Measurements from ENCODE around the gene PLPP3.

PLPP3 gene

GRCh38 chr1:56456435-56457101, 122.8 kb downstream of the PLPP3 start:
- DNase-seq: no peak

DNA sequence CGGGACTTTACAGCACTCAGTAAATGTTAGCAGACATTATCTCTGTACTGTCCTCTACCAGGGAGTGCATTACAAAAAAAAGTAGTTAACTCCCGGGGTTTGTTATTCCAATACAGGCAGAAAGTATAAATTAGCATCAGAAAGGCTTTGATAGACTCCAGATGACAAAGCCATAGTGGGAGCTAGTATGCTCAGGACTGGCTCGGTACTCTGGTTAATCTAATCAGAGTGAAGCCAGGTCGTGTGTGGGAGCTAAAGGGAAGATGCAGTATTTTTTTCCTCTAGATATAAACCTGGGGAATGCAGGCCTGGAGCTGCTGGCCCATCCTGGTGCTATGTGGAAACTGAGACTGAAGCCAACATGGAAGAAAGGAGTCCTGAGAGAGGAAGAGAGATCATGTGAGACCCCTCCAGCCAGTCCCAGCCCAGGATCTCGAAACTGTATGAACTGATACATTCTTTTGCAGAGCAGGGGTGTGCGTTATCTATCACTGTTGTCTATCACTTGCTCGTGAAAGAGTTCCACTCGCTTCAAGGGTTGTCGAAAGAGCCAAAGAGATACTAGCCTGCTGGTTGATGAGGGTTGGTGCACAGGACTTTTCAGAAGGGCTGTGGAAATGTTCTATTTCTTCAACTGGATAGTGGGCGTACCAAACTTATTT, 125.8 kb downstream of the PLPP3 start:
- no peak for DNase-seq

DNA sequence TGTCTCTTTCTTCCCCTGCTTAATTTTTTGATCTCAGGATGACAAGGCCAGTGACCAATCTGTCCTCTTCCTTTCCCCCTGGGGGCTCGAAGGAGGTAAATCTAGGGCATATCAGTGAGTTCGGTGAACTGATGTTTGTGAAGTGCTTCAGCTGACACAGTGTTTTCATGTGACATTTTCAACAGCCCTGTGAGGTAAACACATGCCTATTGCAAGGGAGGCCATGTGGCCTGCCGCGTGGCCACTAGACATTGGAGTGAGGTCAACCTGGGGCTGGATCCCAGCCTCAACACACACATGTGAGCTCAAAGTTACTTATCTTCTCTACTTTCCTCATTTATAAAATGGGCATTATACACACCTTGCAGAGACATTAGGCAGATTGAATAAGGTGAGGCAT, 126.3 kb downstream of the PLPP3 start:
- DNase-seq: no peak

DNA sequence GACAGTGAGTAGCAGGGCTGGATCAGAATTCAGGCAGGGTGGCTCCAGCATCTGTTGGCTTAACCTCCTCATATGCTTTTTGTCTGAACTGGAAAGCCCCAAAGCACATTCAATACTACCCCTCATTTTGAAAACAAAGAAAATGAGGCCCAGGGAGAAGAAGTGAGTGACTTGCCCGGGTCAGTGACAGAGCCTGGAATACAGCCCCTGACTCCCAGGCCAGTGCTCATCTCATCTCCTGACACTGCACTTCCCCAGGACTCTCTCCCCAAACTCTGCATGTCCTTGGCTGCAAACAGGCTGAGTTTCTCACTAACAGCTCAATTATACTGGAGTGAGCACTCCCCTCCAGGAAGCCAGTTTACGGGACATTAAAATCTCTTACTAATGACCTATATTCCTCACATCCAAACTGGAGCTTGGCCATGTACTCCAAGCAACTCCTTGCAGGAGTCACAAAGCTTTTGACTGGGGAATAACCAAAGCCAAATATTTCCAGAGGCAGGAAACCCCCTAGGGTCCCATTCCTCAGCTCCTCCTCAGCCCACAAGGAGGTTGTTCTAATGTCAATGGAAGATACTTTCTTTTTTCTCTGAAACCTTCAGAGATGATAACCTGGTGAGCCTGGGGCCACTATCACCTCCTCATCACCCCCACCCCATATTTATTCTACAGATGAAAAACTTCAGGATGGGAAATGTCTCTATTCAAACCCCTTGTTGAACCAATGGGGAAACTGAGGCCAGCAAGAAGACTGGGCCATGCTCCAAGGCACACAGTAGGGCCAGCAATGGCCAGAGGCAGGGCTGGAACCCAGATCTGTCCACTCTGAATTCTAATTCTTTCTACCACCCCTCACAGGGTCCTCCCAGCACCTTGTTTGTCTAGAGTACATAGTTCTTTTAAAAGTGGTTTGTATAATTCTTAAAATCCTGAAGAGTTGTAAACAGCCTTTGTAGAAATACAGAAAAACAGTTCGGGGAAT, 127.0 kb downstream of the PLPP3 start:
- no peak for DNase-seq

DNA sequence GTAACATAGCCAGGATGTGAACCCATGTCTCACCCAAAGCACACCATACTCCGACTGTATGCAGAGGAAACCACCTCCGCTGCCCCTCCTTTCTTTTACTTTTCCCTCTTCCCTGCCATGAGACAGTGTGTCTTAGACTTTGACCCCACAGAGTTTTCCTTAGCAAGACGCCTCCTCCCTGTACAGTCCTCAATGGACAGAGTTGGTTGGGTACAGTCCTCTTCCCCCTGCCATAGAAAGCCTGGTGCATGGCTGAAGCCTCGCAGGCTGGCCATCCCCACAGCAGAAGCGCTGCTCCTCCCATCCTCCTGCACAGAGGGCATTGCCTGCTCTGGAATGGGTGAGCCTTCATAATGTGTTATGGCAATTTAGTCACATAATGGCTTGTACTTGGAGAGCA, 127.9 kb downstream of the PLPP3 start:
- DNase-seq: no peak

DNA sequence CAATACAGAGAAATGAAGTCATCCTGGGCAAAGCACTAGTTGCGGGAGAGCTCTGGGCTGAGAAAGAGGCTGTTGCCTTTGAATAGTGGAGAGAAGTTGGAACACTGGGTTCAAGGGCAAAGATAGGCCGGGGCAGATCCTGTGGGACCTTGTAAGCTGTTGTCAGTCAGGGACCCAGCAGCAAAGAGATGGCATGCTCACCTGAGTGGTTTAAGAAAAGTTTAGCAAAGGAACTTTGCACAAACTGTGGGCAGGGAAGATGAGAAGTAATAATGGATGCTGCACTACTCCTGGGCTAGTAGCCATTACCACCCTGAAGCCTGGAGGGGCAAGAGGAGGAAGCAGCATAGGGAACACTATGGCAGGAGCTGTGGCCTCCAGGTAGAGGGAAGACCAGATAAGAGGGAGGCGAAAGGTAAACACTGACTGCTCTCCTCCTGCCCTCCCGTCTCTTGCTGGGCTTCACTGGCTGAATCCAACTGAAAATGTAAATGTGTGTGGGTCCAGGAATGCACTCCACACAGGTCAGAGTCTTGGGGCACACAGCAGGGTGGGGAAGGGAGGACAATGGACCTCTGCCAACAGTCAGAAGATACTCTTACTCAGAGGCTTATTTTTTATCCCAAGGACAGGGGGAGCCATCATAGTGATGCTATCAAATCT, 129.2 kb downstream of the PLPP3 start:
- DNase-seq: no peak

DNA sequence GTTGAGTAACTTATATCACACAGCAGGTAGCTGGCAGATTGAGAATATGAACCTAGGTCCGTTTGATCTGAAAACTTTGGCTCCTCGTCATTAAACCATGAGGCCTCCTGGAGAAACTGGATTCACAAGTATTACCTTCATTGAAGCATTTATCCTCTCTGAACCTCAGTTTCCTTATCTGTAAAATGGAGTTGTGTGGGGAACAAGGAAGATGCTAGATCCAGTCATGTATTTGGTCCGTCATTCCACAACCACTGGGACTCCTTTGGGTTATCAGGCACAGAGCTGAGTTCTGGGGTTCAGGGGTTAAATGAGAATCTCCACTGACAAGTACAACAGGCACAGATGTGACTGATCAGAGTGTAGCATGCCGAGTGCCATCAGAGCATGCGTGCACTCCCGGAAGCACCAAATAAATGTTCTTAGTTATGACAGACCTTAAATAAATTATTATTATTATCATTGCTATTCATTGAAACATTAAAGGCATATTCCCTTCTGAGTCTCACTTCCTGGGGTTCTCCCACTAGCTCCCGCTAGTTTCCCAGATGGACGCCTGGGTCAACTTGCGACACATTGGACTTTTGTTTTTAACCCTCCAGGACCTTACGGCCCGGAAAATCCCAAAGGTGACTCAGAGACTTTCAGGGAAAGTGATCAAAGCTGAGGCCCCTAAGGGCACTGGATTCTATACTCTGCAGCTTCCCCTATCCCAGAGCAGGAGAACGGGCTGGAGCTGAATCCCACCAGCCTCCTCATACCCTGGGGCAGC, 130.6 kb downstream of the PLPP3 start:
- no peak for DNase-seq

- DNase-seq: no peak
Observed at GRCh38 chr1:56447823-56448222, 131.5 kb downstream of the PLPP3 start.

DNA sequence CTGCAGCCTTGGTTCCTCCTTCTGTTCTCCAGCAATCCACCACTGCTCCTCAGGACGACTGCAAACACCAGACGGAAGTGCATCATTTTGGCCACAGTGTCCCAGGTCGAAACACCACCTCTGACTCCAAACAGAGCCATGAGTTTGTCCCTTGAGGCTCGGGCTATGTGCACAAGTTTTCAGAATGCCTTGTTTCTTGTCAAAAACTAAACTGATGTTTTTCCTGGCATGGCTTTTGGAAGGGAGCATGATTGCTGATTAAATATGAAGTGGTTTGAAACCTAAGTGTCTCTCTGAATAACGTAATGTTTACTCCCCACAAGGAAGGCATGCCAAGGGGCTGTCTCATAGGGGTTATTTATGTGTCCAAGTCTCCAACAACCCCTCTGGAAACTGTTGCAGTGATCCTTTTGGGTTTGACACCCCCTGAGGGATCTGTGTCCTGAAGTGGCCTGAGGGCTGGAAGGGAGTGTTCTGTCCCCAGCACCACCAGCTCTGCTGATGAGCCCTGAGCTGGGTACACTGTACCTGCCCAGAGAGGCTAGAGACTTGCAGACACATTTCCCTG, 132.7 kb downstream of the PLPP3 start:
- no peak for DNase-seq

DNA sequence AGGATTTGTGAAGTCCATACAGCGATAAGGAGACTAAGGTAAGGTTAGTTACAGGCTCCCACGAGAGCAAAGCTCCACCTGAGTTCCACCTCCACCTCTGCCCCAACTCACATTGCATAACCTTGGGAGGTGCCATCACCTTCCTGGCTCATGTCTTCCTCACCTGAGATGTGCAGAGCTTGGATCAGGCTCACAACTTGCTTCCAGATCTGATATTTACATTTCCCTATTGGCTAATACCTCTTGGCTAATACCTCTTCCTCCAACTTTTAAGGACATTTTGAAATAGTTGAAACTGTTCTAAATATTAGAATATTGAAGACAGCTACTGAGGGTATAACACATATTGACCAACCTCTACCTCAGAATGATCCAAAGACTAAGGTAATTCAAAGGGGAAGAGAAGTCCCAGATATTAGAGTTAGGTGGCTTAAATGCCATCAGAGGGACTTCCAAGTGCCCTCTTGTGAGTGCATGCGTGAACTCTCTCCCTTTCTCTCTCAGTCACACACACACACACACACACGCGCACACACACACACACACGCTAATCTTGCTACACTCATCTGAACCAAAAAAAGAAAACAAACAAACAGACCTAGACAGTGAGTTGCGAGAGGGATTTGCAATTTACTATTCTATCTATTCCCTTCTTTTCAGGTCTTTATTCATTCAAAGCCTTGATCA, 134.3 kb downstream of the PLPP3 start:
- DNase-seq: no peak

Measured in NCI-H1930 (cell line).